HepG2 (cell line): ENCODE measurements around the gene USP9X. TPM values are rescaled to one million over a fixed set of nuclear protein-coding genes. Genes with fewer than 3 reads are reported as not detected.

Experiments
- BHLHE40 ChIP-seq: IDR thresholded peaks from 2 replicates; pipeline ENCODE4 v1.6.1; 2011; ENCODE audit warnings: low read length, improper control_type of control experiment
- CBX1 ChIP-seq: IDR thresholded peaks from one replicate; pipeline ENCODE4 v1.6.1; 2016; ENCODE audit warnings: antibody characterized with exemption, low read depth
- FUBP1 ChIP-seq: sonication (generic); formaldehyde crosslinking; IDR thresholded peaks from 2 replicates; pipeline ENCODE4 v1.5.1; 2020; ENCODE audit warnings: missing genetic modification reagents, mild to moderate bottlenecking, borderline replicate concordance
- HDAC6 ChIP-seq: fragments of 200-600 bp; sonication (generic); IDR thresholded peaks from 2 replicates; pipeline ENCODE4 v1.7.0; 2017; ENCODE audit warnings: mild to moderate bottlenecking, antibody characterized with exemption, low read length, low read depth
- PITX1 ChIP-seq: sonication (generic); formaldehyde crosslinking; IDR thresholded peaks from 2 replicates; pipeline ENCODE4 v1.5.1; 2020; ENCODE audit warnings: mild to moderate bottlenecking, missing genetic modification reagents
- ZBTB21 ChIP-seq: sonication (generic); formaldehyde crosslinking; IDR thresholded peaks from 2 replicates; pipeline ENCODE4 v1.4.0; 2020; ENCODE audit warnings: missing genetic modification reagents
- ZNF234 ChIP-seq: sonication (generic); formaldehyde crosslinking; conservative IDR thresholded peaks from 2 replicates; pipeline ENCODE4 v1.5.1; 2020; ENCODE audit warnings: mild to moderate bottlenecking, missing genetic modification reagents
- ZNF414 ChIP-seq: sonication (generic); formaldehyde crosslinking; IDR thresholded peaks from 2 replicates; pipeline ENCODE4 v1.5.0; 2020; ENCODE audit warnings: missing genetic modification reagents
- ZNF564 ChIP-seq: sonication (generic); formaldehyde crosslinking; IDR thresholded peaks from 2 replicates; pipeline ENCODE4 v1.8.1; 2023; ENCODE audit warnings: mild to moderate bottlenecking, missing genetic modification reagents
- ZNF576 ChIP-seq: sonication (generic); formaldehyde crosslinking; IDR thresholded peaks from 2 replicates; pipeline ENCODE4 v1.4.0; 2020; ENCODE audit warnings: mild to moderate bottlenecking, missing genetic modification reagents
- ZNF691 ChIP-seq: sonication (generic); formaldehyde crosslinking; IDR thresholded peaks from 2 replicates; pipeline ENCODE4 v1.4.0; 2020; ENCODE audit warnings: missing genetic modification reagents, low read depth, mild to moderate bottlenecking, borderline replicate concordance
- ZNF782 ChIP-seq: sonication (generic); formaldehyde crosslinking; IDR thresholded peaks from 2 replicates; pipeline ENCODE4 v1.4.0; 2020; ENCODE audit warnings: missing genetic modification reagents, mild to moderate bottlenecking, borderline replicate concordance
- polyA plus RNA-seq, 8 experiments: library from polyadenylated mRNA; depleted of rRNA in 3 of 8; stranded (reverse) in 7 of 8; unstranded in 1 of 8; fragments of >200 nt; fragmentation: Illumina TruSeq in 4 of 8; extraction: Trizol in 4 of 8; gene quantifications; 2 replicates each; pipeline versions ENCODE4 v1.2.1 to v1.2.3, GENCODE V29; 2011 to 2016; ENCODE audit warnings: low read depth in 4 of 8, missing spikeins in 1 of 8, mixed read lengths in 1 of 8; ENCODE audit not compliant: insufficient read depth in 1 of 8
- total RNA-seq, 5 experiments: library from RNA; depleted of rRNA; stranded (reverse); fragments of >200 nt; fragmentation: Illumina TruSeq; extraction: Trizol; gene quantifications; 2 replicates each; pipeline ENCODE4 v1.2.3, GENCODE V29; 2016; ENCODE audit warnings: low read depth in 1 of 5
- TF ChIP-seq, protein P1 (sequence below): sonication (generic); formaldehyde crosslinking; IDR thresholded peaks from 2 replicates; pipeline ENCODE4 v1.4.0; 2020; ENCODE audit warnings: mild to moderate bottlenecking, missing genetic modification reagents, borderline replicate concordance
- TF ChIP-seq, protein P2 (sequence below): sonication (generic); formaldehyde crosslinking; IDR thresholded peaks from 2 replicates; pipeline ENCODE4 v1.4.0; 2020; ENCODE audit warnings: missing genetic modification reagents

Gene USP9X
- total and polyA plus RNA-seq, 2 of the 13 experiments (the other 11 are each of a cell fraction or from before 2014, with no cell fraction given) = 22.2 to 40.5 TPM

DNA sequence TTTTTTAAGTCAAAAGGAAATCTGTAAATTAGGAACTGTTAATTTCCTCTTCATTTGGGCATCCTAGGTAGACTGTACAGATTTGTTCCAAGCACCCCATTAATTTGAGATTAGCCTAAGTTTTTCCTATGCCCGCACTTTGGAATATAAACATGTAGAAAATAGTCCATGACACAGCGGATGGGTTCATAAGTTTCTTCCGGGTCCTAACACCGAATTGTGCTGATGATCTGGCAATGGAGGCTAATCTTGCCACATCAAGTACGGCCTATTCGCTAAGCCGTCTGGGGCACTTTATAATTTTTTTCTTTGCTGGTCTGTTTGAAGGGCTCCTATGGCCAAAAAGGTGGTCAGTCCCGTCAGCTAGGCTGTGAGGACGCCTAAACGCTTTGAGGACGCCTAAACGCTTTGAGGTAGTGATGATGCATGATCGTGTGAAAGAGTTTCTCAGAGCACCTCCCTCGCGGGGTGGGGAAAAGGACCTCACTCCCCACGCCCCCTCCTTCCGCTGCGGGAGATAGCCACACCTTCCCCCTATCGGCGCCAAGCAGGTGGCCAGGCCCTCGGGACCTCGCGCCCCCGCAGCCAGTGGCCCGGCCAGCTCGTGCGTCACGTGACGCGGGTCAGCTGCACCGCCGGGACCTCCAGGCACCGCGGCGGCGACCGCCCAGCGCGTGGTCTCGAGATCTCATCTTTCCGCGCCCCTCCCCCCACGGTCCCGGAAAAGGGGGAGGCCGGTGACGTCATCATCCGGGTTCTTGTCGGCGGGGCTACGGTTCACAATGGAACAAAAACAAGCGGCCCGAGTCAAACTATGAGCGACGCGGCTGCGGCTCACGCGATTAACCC, 977 bp upstream of the USP9X start (continued):
- TF ChIP-seq ZNF691 (CRISPR knock-in tag) (no peak), ZNF782 (CRISPR knock-in tag) (no peak), FUBP1 (CRISPR knock-in tag) (no peak), ZNF564 (CRISPR knock-in tag) (peak; percentile 58; the same call in 1 of the 2 replicates), ZBTB21 (CRISPR knock-in tag) (peak; percentile 81; the same call in 1 of the 2 replicates), ZNF414 (CRISPR knock-in tag) (no peak), HDAC6 (no peak), CBX1 (no peak), BHLHE40 (peak; percentile 97), ZNF234 (CRISPR knock-in tag) (no peak), ZNF576 (CRISPR knock-in tag) (no peak), PITX1 (CRISPR knock-in tag) (no peak)
- TF ChIP-seq, protein P1, sequence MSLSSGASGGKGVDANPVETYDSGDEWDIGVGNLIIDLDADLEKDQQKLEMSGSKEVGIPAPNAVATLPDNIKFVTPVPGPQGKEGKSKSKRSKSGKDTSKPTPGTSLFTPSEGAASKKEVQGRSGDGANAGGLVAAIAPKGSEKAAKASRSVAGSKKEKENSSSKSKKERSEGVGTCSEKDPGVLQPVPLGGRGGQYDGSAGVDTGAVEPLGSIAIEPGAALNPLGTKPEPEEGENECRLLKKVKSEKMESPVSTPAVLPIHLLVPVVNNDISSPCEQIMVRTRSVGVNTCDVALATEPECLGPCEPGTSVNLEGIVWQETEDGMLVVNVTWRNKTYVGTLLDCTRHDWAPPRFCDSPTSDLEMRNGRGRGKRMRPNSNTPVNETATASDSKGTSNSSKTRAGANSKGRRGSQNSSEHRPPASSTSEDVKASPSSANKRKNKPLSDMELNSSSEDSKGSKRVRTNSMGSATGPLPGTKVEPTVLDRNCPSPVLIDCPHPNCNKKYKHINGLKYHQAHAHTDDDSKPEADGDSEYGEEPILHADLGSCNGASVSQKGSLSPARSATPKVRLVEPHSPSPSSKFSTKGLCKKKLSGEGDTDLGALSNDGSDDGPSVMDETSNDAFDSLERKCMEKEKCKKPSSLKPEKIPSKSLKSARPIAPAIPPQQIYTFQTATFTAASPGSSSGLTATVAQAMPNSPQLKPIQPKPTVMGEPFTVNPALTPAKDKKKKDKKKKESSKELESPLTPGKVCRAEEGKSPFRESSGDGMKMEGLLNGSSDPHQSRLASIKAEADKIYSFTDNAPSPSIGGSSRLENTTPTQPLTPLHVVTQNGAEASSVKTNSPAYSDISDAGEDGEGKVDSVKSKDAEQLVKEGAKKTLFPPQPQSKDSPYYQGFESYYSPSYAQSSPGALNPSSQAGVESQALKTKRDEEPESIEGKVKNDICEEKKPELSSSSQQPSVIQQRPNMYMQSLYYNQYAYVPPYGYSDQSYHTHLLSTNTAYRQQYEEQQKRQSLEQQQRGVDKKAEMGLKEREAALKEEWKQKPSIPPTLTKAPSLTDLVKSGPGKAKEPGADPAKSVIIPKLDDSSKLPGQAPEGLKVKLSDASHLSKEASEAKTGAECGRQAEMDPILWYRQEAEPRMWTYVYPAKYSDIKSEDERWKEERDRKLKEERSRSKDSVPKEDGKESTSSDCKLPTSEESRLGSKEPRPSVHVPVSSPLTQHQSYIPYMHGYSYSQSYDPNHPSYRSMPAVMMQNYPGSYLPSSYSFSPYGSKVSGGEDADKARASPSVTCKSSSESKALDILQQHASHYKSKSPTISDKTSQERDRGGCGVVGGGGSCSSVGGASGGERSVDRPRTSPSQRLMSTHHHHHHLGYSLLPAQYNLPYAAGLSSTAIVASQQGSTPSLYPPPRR (CRISPR knock-in tag) = peak; percentile 38; the same call in 1 of the 2 replicates
- TF ChIP-seq, protein P2, sequence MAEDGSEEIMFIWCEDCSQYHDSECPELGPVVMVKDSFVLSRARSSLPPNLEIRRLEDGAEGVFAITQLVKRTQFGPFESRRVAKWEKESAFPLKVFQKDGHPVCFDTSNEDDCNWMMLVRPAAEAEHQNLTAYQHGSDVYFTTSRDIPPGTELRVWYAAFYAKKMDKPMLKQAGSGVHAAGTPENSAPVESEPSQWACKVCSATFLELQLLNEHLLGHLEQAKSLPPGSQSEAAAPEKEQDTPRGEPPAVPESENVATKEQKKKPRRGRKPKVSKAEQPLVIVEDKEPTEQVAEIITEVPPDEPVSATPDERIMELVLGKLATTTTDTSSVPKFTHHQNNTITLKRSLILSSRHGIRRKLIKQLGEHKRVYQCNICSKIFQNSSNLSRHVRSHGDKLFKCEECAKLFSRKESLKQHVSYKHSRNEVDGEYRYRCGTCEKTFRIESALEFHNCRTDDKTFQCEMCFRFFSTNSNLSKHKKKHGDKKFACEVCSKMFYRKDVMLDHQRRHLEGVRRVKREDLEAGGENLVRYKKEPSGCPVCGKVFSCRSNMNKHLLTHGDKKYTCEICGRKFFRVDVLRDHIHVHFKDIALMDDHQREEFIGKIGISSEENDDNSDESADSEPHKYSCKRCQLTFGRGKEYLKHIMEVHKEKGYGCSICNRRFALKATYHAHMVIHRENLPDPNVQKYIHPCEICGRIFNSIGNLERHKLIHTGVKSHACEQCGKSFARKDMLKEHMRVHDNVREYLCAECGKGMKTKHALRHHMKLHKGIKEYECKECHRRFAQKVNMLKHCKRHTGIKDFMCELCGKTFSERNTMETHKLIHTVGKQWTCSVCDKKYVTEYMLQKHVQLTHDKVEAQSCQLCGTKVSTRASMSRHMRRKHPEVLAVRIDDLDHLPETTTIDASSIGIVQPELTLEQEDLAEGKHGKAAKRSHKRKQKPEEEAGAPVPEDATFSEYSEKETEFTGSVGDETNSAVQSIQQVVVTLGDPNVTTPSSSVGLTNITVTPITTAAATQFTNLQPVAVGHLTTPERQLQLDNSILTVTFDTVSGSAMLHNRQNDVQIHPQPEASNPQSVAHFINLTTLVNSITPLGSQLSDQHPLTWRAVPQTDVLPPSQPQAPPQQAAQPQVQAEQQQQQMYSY = no peak
